Kidney (tissue), 14 donors: ENCODE measurements around the gene SLAMF8. TPM values are rescaled to one million over a fixed set of nuclear protein-coding genes. Genes with fewer than 3 reads are reported as not detected.

Experiments
- DNase-seq, 5 donors: peaks; one replicate each; pipeline ENCODE4 v3.0.0-alpha.2; 2013 to 2020
- FAIRE-seq: peaks from 2 replicates; lab custom pipeline; 2012; peaks lifted over from hg19 to GRCh38; lab: Jason Lieb, UNC
- H3K27ac ChIP-seq, 2 donors: one replicate each; pipeline ENCODE4 v1.7.0; 2013; ENCODE audit warnings: low read depth in 2 of 2, low read length in 2 of 2, inconsistent platforms in 1 of 2
- H3K27me3 ChIP-seq: one replicate; pipeline ENCODE4 v1.7.1; 2013; ENCODE audit warnings: low read length, inconsistent platforms; ENCODE audit not compliant: control insufficient read depth, insufficient read depth
- H3K36me3 ChIP-seq, 3 donors: one replicate each; pipeline versions ENCODE4 v1.7.0 to v1.7.1; 2013; ENCODE audit warnings: low read length in 3 of 3, control low read depth in 1 of 3, inconsistent platforms in 1 of 3; ENCODE audit not compliant: insufficient read depth in 3 of 3, control insufficient read depth in 2 of 3
- H3K4me1 ChIP-seq, 3 donors: one replicate each; pipeline versions ENCODE4 v1.7.0 to v1.7.1; 2013; ENCODE audit warnings: low read length in 3 of 3, inconsistent platforms in 1 of 3, low read depth in 1 of 3; ENCODE audit not compliant: control insufficient read depth in 2 of 3, insufficient read depth in 2 of 3
- H3K4me3 ChIP-seq, 3 donors: one replicate each; pipeline versions ENCODE4 v1.7.0 to v1.8.1; 2013; ENCODE audit warnings: low read length in 3 of 3, control low read depth in 1 of 3, inconsistent platforms in 1 of 3
- H3K9ac ChIP-seq, 3 donors: one replicate each; pipeline versions ENCODE4 v1.7.0 to v1.7.1; 2013; ENCODE audit warnings: low read length in 3 of 3, control low read depth in 1 of 3, inconsistent platforms in 1 of 3
- H3K9me3 ChIP-seq, 3 donors: one replicate each; pipeline versions ENCODE4 v1.7.0 to v1.7.1; 2013; ENCODE audit warnings: low read length in 3 of 3, control low read depth in 1 of 3, inconsistent platforms in 1 of 3; ENCODE audit not compliant: control insufficient read depth in 2 of 3, insufficient read depth in 1 of 3
- CTCF ChIP-seq: IDR thresholded peaks from 3 replicates; pipeline ENCODE4 v1.5.1; 2012; ENCODE audit warnings: mild to moderate bottlenecking, moderate library complexity, borderline replicate concordance; ENCODE audit not compliant: insufficient read depth; ENCODE audit errors: extremely low read depth
- intact Hi-C: fragments of 100-400 bp; cut with DNase I; formaldehyde crosslinking; loops from one replicate; pipeline ENCODE4 v1.11.1; 2022
- polyA plus RNA-seq: library from polyadenylated mRNA; stranded (reverse); fragments of 350-450 nt; fragmentation: Illumina TruSeq; extraction: RNeasy Lipid Tissue Mini Kit (QIAGEN cat#74804); gene quantifications from one replicate; pipeline ENCODE4 v1.2.3, GENCODE V29; 2014; ENCODE audit warnings: low read depth, low replicate concordance; ENCODE audit not compliant: insufficient read depth
- total RNA-seq: library from RNA; stranded (reverse); fragmentation: NEBNext Ultra II Directional; extraction: Animal tissue kit (Norgen Biotek cat#: 25700); gene quantifications from one replicate; pipeline ENCODE4 v1.2.1, GENCODE V29; 2021
- donor health status: control.
- donor health status: control.
- donor health status: control.
- donor health status: control.
- donor health status: control.
- donor health status: DM: yes; HTN: yes; CAD: no.
- donor health status: Normal renal cell carcinoma (clear cell type).

Gene SLAMF8
- total and polyA plus RNA-seq, 2 donors from 2014 or later = 1.8 to 12.0 TPM

- H3K36me3 ChIP-seq = no peaks in the 10 kb centered on the region
- H3K9ac ChIP-seq = no peak overlapping the region
Observed at GRCh38 chr1:159881622-159882526, 55.2 kb downstream of the SLAMF8 start.

GRCh38 chr1:159882527-159882862 is 55.8 kb downstream of the SLAMF8 start:
- H3K4me1 ChIP-seq = no peaks in the 10 kb centered on the region
- FAIRE-seq (no peak), DNase-seq (no peak)
- no peaks in the 10 kb centered on the region for H3K9me3 ChIP-seq
- no peak overlapping the region for H3K27ac ChIP-seq
- H3K27me3 ChIP-seq = no peaks in the 10 kb centered on the region
- no peak for TF ChIP-seq CTCF
- no peak overlapping the region for H3K4me3 ChIP-seq
- H3K9ac ChIP-seq = no peak overlapping the region
- no peaks in the 10 kb centered on the region for H3K36me3 ChIP-seq
- intact Hi-C loops = no loop called here

More at GRCh38 chr1:159881622-159882526, 55.2 kb downstream of the SLAMF8 start:
- DNase-seq (peak; percentile 61 to 96 (median 81)), FAIRE-seq (no peak)
- no peaks in the 10 kb centered on the region for H3K4me1 ChIP-seq
- H3K27me3 ChIP-seq = no peaks in the 10 kb centered on the region
- intact Hi-C loops = no loop called here
- no peak for TF ChIP-seq CTCF
- H3K4me3 ChIP-seq = no peak overlapping the region
- no peak overlapping the region for H3K27ac ChIP-seq
- no peaks in the 10 kb centered on the region for H3K9me3 ChIP-seq

DNA sequence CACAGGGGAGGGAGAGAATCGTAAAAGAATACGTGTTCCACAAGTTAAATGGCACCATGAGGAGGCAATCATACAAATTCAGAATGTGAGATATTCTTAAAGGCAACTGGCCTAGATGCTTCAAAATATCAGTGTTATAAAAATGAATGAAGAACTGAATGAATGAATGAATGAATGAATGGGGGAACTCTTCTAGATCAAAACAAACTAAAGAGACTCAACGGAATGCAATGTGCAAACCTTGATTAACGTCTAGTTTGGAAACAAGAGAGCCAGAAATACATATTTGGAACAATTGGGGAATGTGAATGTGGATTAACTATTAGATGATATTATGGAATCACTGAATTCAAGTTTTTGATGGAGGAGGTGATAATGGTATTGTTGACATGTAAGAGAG is 56.5 kb downstream of the SLAMF8 start:
- DNase-seq (no peak), FAIRE-seq (no peak)
- Histone ChIP-seq H3K36me3 (no peaks in the 10 kb centered on the region), H3K27me3 (no peaks in the 10 kb centered on the region), H3K4me1 (no peaks in the 10 kb centered on the region), H3K9ac (no peak overlapping the region), H3K4me3 (no peak overlapping the region), H3K9me3 (no peaks in the 10 kb centered on the region), H3K27ac (no peak overlapping the region)
- intact Hi-C loops = no loop called here
- no peak for TF ChIP-seq CTCF

DNA sequence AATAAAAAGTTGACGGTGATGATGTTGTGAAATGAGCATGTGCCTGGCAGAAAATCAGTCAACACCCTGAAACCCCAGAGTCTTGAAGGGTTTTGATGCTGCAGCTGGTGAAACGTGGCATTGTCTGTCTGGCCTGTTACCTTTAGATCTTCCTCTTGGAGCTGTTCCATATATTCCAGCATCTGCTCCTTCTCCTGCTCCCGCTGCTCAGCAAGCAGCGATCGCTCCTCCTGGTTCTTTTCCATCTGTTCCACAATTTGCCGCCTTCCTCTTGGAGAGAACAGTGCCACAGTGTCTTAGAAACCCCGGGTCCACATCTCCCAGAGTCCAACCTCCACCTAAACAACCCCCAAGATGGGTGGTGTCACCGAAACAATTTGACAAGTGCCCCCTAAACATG is 57.6 kb downstream of the SLAMF8 start:
- Histone ChIP-seq H3K9me3 (no peaks in the 10 kb centered on the region), H3K27ac (no peak overlapping the region), H3K36me3 (no peaks in the 10 kb centered on the region), H3K27me3 (no peaks in the 10 kb centered on the region), H3K4me3 (no peak overlapping the region), H3K9ac (no peak overlapping the region), H3K4me1 (peaks cover 0 to under 1% (median 0%) of the 10 kb centered on the region in 3 donors)
- no peak for TF ChIP-seq CTCF
- FAIRE-seq = no peak
- intact Hi-C loops = no loop called here
- no peak for DNase-seq
